GM18508 (cell line): ENCODE measurements around the gene HMGCL.
"Not testable (repeated sequence)": the region's sequence is repeated elsewhere in the genome, so short reads cannot be mapped to it uniquely, and the experiment has no call there.

Experiments used
- ATAC-seq: cut with Tn5 transposase; IDR thresholded peaks from one replicate; pipeline ENCODE4 v1.9.1; 2021; ENCODE audit warnings: moderate number of reproducible peaks; ENCODE audit not compliant: insufficient read depth, unreplicated experiment

HMGCL gene

GRCh38 chr1:23834156-23834555 lies 8.9 kb upstream of the HMGCL start:
- not testable (repeated sequence) for ATAC-seq

GRCh38 chr1:23827717-23828116 lies 2.5 kb upstream of the HMGCL start:
- ATAC-seq = no peak

DNA sequence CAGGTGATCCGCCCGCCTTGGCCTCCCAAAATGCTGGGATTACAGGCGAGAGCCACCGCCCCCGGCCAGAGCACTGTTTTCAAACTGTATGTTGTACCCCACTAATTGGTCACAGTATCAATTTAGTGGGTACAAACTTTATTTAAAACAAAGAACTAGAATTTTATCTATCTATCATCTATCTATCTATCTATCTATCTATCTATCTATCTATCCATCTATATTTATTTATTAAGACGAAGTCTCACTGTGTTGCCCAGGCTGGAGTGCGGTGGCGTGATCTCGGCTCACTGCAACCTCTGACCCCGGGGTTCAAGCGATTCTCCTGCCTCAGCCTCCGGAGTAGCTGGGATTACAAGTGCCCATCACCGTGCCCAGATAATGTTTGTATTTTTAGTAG lies 1.4 kb upstream of the HMGCL start:
- not testable (repeated sequence) for ATAC-seq

GRCh38 chr1:23825762-23826522 lies 713 bp upstream of the HMGCL start:
- no peak for ATAC-seq

GRCh38 chr1:23824711-23825075 lies 536 bp downstream of the HMGCL start:
- ATAC-seq = no peak

DNA sequence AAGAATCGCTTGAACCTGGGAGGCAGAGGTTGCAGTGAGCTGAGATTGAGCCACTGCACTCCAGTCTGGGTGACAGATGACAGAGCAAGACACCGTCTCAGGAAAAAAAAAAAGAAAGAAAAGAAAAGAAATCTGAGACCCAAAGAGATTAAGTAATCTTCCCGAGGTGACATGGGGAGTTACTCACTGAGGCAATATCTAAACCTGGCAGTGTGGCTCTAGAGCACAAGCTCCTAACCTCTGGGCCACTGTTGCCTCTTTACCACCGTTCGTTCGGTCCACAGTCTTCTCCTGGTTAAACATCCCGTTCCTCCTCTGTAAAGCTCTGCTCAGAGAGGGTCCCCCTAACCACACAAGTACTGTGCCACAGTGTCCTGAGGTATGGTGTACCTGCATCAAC lies 1.5 kb downstream of the HMGCL start:
- no peak for ATAC-seq

GRCh38 chr1:23817633-23818032 lies 7.6 kb downstream of the HMGCL start:
- ATAC-seq = no peak

- no peak for ATAC-seq
Measured at GRCh38 chr1:23816906-23817305, 8.3 kb downstream of the HMGCL start.

DNA sequence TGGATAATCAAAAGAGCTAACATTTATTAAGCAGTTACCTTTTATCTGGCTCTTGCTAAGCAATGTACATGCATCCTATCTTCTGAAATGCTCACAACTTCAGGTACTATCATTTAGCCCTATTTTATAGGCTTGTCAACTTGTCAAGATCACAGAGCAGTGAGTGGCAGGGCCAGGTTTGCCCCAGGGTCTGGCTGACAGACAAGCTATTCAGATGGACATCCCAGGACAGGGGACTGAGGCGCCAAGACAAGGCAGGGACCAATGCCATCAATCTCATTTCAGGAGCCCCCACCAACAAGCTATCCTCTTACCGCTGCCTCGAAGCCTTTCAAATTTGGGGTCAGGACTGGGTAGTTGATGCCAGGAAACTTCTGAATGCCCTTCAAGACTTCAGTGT lies 8.9 kb downstream of the HMGCL start:
- no peak for ATAC-seq

DNA sequence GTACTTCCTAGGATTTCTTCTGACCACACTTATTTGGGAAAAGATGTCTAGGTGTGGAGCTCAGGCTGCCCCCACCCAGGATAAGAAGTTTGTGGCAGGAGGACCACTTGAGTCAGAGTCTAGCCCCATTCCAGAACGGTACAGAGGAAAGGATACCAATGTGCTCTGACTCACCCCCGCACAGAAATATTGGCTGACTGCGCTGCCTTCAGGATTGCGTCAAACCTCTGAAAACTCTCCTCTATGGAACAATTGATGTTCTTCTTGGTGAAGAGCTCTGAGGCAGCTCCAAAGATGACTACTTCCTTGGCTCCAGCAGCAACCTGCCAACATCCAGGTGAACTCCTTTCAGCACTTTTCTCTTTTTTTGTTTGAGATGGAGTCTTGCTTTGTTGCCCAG lies 11.2 kb downstream of the HMGCL start:
- no peak for ATAC-seq

DNA sequence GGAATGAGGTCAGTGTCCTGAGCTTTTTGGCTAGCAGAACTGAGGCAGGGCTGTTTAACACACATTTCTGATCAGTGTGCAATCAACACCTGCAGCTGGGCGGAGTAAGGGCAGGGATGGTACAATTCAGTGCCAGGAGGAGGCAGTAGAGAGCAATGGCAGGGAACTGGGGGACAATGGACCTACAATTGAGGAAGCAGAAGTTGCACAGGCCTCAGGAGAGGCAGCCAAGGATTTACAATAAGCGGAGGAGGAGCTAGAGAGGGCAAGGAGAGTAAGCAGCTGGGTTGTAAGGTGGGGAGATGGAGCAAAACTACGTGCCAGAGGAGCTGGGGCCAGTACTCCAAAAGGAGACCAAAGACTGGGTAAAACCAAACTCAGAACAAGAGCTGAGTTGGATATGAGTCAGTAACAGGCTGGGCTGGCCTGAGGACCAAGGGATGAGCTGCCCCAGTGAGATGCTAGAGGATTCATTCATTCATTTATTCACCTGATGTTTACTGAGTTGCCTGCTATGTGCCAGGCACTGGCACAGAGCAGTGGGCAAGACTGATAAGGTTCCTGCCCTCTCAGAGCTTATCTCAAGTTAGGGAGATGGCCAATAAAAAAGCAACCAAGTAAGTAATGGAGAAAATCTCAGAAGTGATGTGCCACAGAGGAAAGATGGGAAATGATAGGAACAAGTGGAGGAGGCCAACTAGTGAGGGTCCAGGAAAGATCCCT lies 14.2 kb downstream of the HMGCL start:
- no peak for ATAC-seq

GRCh38 chr1:23809751-23810171 lies 15.5 kb downstream of the HMGCL start:
- no peak for ATAC-seq

DNA sequence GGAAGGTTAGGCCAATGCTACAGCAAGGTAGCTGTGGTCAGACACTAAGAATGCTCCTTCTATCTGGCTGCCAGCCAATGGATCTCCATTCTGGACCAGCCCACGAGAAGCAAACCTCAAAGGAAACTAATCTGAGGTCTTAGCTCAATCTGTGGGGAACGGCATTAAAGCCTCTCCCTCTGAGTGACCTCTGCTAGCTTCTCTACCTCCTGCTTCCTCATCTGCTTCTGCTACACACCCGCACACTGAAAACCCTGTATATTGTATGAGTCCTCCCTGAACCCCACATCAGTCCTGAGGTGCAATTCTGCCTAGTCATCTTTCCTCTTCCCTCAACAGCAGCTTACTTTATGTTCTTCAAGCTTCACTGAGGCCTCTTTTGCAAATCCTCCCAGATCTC lies 17.8 kb downstream of the HMGCL start:
- ATAC-seq = no peak

DNA sequence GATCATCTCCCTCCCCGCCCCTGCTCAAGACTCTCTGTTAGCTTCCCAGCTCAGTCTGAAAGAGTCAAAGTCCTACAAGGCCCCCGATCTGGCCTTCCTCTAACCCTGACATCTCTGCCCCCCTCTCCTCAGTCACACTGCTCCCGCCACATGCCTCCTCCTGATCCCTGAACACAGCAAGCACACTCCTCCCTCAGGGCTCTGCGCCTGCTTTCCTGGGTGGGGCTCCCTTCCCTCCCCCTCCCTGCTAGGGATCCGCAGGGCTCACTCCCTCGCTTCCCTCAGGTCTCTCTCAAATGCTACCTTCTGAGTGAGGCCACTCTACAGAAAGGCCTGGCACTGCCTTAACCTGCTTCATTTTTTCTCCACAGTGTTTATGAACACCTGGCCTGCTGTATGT lies 18.9 kb downstream of the HMGCL start:
- no peak for ATAC-seq

DNA sequence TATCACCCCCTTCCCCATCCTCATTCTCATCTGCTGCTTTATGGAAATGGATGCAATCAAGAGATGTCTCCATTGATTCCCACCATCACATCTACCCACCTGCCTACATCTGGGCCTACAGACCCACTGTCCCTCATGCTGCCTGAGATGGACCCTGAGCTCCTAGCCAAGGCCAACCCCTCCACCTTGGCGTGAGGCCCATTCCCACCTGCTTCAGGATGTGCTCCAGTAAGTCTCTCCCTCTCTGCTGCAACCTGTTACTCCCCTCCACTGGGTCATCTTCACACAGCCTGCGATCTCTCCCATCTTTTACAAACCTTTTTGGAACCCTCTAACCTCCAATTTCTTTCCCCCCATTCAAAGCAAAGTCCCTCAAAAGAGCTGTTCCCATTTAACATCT lies 20.2 kb downstream of the HMGCL start:
- no peak for ATAC-seq

- no peak for ATAC-seq
Measured at GRCh38 chr1:23804183-23804835, 20.9 kb downstream of the HMGCL start.

DNA sequence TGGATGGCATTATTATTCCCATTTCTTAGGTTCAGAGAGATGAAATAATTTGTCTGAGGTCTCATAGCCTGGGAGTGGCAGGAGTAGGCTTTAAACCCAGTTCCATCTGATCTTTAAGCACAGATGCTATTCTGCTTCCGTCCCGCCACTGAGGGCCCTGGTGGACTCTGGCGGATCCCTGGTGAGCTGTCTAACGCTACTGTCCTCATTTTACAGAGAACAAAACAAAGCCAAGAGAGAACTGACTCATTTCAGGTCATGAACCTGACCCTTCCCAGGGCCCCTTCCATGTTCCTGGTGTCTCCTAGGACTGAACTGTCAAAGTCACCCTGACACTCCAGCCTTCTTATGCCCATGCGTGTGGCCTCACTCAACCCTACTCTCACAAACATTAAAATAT lies 21.6 kb downstream of the HMGCL start:
- ATAC-seq = no peak

GRCh38 chr1:23802809-23803342 lies 22.4 kb downstream of the HMGCL start:
- ATAC-seq = not testable (repeated sequence)

DNA sequence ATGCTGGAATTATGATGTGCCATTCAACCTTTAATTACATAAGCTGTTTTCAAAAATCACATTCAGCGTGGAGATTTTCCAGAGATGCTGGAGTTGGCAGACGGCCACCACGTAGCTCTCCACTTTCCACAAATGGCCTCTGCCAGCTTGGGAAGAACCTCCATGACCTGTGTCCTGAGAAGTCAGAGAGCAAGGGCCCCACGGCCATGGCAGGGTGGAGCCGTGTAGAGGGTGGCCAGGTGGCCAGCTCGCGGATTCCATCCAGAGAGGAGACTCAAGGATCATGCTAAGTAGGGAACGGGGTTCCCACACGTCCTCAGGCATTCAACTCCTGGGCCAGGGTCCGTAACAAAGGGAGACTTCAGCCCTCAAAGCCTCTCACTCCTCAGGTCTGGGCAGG lies 23.4 kb downstream of the HMGCL start:
- ATAC-seq = no peak

DNA sequence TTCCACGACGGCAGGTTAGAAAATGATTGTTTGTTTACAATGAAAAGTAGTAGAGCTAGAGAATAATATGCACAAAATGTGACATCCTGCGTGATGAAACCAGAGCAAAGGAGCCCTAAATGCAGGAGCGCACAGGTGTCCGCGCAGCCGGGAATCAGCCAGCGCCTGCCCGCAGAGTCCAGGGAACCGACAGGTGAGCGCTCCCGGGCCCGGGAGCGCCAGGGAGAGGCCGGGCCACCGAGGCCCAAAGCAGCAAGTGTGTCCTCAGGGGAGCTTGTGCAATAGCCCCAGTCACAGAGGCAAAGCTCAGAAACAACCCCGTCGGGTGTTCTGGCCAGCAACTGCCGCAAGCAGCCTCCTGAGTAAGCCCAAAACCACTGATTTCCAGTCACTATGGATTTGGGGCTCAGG lies 23.9 kb downstream of the HMGCL start:
- no peak for ATAC-seq
